HepG2 (cell line): Measurements from ENCODE around the gene MLH1. TPM values are rescaled to one million over a fixed set of nuclear protein-coding genes. Genes with fewer than 3 reads are reported as not detected.
A peak's percentile ranks its signal among the peaks of the same experiment; 100 is the strongest.

Experiments used
- CEBPZ ChIP-seq: IDR thresholded peaks from 2 replicates; pipeline ENCODE4 v1.6.1; 2012; ENCODE audit warnings: low read length, improper control_type of control experiment
- DR1 ChIP-seq: sonication (generic); formaldehyde crosslinking; IDR thresholded peaks from 2 replicates; pipeline ENCODE4 v1.8.0; 2021; ENCODE audit warnings: mild to moderate bottlenecking, missing genetic modification reagents, inconsistent platforms
- FLYWCH1 ChIP-seq: sonication (generic); formaldehyde crosslinking; IDR thresholded peaks from 2 replicates; pipeline ENCODE4 v1.8.1; 2023; ENCODE audit warnings: mild to moderate bottlenecking, missing genetic modification reagents
- GABPA ChIP-seq, 2 experiments: IDR thresholded peaks; 2 replicates each; pipeline ENCODE4 v1.6.1; 2011 to 2016; ENCODE audit warnings: low read depth in 2 of 2, low read length in 1 of 2, missing biosample characterization in 1 of 2, missing genetic modification characterization in 1 of 2
- HCFC1 ChIP-seq: fragments of 150-350 bp; IDR thresholded peaks from 2 replicates; pipeline ENCODE4 v1.6.1; 2014; ENCODE audit warnings: low read depth, low read length
- HNRNPLL ChIP-seq: fragments of 200-400 bp; formaldehyde crosslinking; IDR thresholded peaks from 2 replicates; pipeline ENCODE4 v1.6.1; 2017; ENCODE audit warnings: mild to moderate bottlenecking, low read depth, low read length; ENCODE audit not compliant: poor library complexity, severe bottlenecking
- KLF11 ChIP-seq: IDR thresholded peaks from 2 replicates; pipeline ENCODE4 v1.6.1; 2016; ENCODE audit warnings: missing compliant biosample characterization
- MLXIP ChIP-seq: sonication (generic); formaldehyde crosslinking; IDR thresholded peaks from 2 replicates; pipeline ENCODE4 v1.9.0; 2021; ENCODE audit warnings: missing genetic modification reagents, borderline replicate concordance
- NFIB ChIP-seq: sonication (generic); formaldehyde crosslinking; IDR thresholded peaks from 2 replicates; pipeline ENCODE4 v1.9.0; 2021; ENCODE audit warnings: missing genetic modification reagents, mild to moderate bottlenecking, borderline replicate concordance
- PHF8 ChIP-seq: sonication (generic); formaldehyde crosslinking; IDR thresholded peaks from 2 replicates; pipeline ENCODE4 v1.5.0; 2020; ENCODE audit warnings: missing genetic modification reagents
- PRMT3 ChIP-seq: sonication (generic); formaldehyde crosslinking; IDR thresholded peaks from 2 replicates; pipeline ENCODE4 v1.8.1; 2022; ENCODE audit warnings: low read depth, mild to moderate bottlenecking, moderate library complexity, missing genetic modification reagents, borderline replicate concordance
- RARA ChIP-seq: IDR thresholded peaks from 2 replicates; pipeline ENCODE4 v1.6.1; 2016; ENCODE audit warnings: missing genetic modification reagents, missing compliant biosample characterization
- SMARCC2 ChIP-seq: fragments of 450-650 bp; IDR thresholded peaks from 2 replicates; pipeline ENCODE4 v1.6.1; 2017; ENCODE audit warnings: antibody characterized with exemption, mild to moderate bottlenecking
- SPEN ChIP-seq: sonication (generic); formaldehyde crosslinking; IDR thresholded peaks from 2 replicates; pipeline ENCODE4 v1.5.1; 2020; ENCODE audit warnings: low read depth, mild to moderate bottlenecking, missing genetic modification reagents
- TFDP1 ChIP-seq: IDR thresholded peaks from 2 replicates; pipeline ENCODE4 v1.6.1; 2016; ENCODE audit warnings: missing compliant biosample characterization, missing genetic modification reagents, borderline replicate concordance
- ZNF138 ChIP-seq: sonication (generic); formaldehyde crosslinking; IDR thresholded peaks from 2 replicates; pipeline ENCODE4 v1.5.0; 2020; ENCODE audit warnings: mild to moderate bottlenecking, low read depth, missing genetic modification reagents
- ZNF276 ChIP-seq: sonication (generic); formaldehyde crosslinking; IDR thresholded peaks from 2 replicates; pipeline ENCODE4 v1.4.0; 2020; ENCODE audit warnings: mild to moderate bottlenecking, low read depth, missing genetic modification reagents
- ZNF326 ChIP-seq: sonication (generic); formaldehyde crosslinking; IDR thresholded peaks from 2 replicates; pipeline ENCODE4 v1.4.0; 2020; ENCODE audit warnings: missing genetic modification reagents, borderline replicate concordance
- ZNF335 ChIP-seq: sonication (generic); formaldehyde crosslinking; IDR thresholded peaks from 2 replicates; pipeline ENCODE4 v1.4.0; 2020; ENCODE audit warnings: missing genetic modification reagents
- ZNF430 ChIP-seq: sonication (generic); formaldehyde crosslinking; IDR thresholded peaks from 2 replicates; pipeline ENCODE4 v1.9.0; 2021; ENCODE audit warnings: mild to moderate bottlenecking, missing genetic modification reagents
- ZNF501 ChIP-seq: sonication (generic); formaldehyde crosslinking; IDR thresholded peaks from 2 replicates; pipeline ENCODE4 v1.5.1; 2020; ENCODE audit warnings: mild to moderate bottlenecking, moderate library complexity, missing genetic modification reagents
- ZNF530 ChIP-seq: sonication (generic); formaldehyde crosslinking; IDR thresholded peaks from 2 replicates; pipeline ENCODE4 v1.5.0; 2020; ENCODE audit warnings: low read depth, mild to moderate bottlenecking, missing genetic modification reagents
- polyA plus RNA-seq, 8 experiments: library from polyadenylated mRNA; depleted of rRNA in 3 of 8; stranded (reverse) in 7 of 8; unstranded in 1 of 8; fragments of >200 nt; fragmentation: Illumina TruSeq in 4 of 8; extraction: Trizol in 4 of 8; gene quantifications; 2 replicates each; pipeline versions ENCODE4 v1.2.1 to v1.2.3, GENCODE V29; 2011 to 2016; ENCODE audit warnings: low read depth in 4 of 8, missing spikeins in 1 of 8, mixed read lengths in 1 of 8; ENCODE audit not compliant: insufficient read depth in 1 of 8
- total RNA-seq, 5 experiments: library from RNA; depleted of rRNA; stranded (reverse); fragments of >200 nt; fragmentation: Illumina TruSeq; extraction: Trizol; gene quantifications; 2 replicates each; pipeline ENCODE4 v1.2.3, GENCODE V29; 2016; ENCODE audit warnings: low read depth in 1 of 5

MLH1 gene
- total and polyA plus RNA-seq, 2 of the 13 experiments (the other 11 are each of a cell fraction or from before 2014, with no cell fraction given): 29.5 to 70.8 TPM

GRCh38 chr3:36992806-36993325, 452 bp upstream of the MLH1 start, which contains the start of gene EPM2AIP1 (continued):
- no peak for TF ChIP-seq CEBPZ
- TF ChIP-seq FLYWCH1 (CRISPR knock-in tag): no peak
- TF ChIP-seq HCFC1: no peak
- TF ChIP-seq KLF11 (CRISPR knock-in tag): no peak
- no peak for TF ChIP-seq NFIB (CRISPR knock-in tag)
- peak; percentile 97 for TF ChIP-seq PHF8 (CRISPR knock-in tag)
- TF ChIP-seq MLXIP (CRISPR knock-in tag): peak; percentile 69; the same call in 1 of the 2 replicates
- TF ChIP-seq GABPA (IDR thresholded peaks at IDR 0.05; ENCODE audit: low read depth, low read length): no peak
- no peak for TF ChIP-seq GABPA (CRISPR knock-in tag; IDR thresholded peaks at IDR 0.05; ENCODE audit: low read depth)
- TF ChIP-seq TFDP1 (CRISPR knock-in tag): no peak
- TF ChIP-seq DR1 (CRISPR knock-in tag): peak; percentile 90
- no peak for TF ChIP-seq PRMT3 (CRISPR knock-in tag)
- TF ChIP-seq ZNF326: no peak
- peak; percentile 81; the same call in 1 of the 2 replicates for TF ChIP-seq ZNF501 (CRISPR knock-in tag)
- peak; percentile 50 for TF ChIP-seq RARA (CRISPR knock-in tag)
- TF ChIP-seq HNRNPLL: peak; percentile 87
- no peak; the same call in 1 of the 2 replicates for TF ChIP-seq ZNF335
- TF ChIP-seq ZNF530 (CRISPR knock-in tag): no peak
- peak; percentile 94; the same call in 1 of the 2 replicates for TF ChIP-seq ZNF430 (CRISPR knock-in tag)
- TF ChIP-seq SPEN (CRISPR knock-in tag): peak; percentile 60; the same call in 1 of the 2 replicates
- no peak for TF ChIP-seq ZNF276 (CRISPR knock-in tag)
- TF ChIP-seq ZNF138 (CRISPR knock-in tag): no peak
- no peak for TF ChIP-seq SMARCC2
